Liver (tissue), 9 donors: Measurements from ENCODE around the gene PSME3IP1. TPM values are rescaled to one million over a fixed set of nuclear protein-coding genes. Genes with fewer than 3 reads are reported as not detected.

Source experiments
- DNase-seq: peaks from one replicate; pipeline ENCODE4 v3.0.0-alpha.2; 2017; ENCODE audit warnings: low spot score
- H3K27ac ChIP-seq, 2 donors: one replicate each; pipeline ENCODE4 v1.7.0; 2013; ENCODE audit warnings: inconsistent platforms in 2 of 2, low read length in 2 of 2, control low read depth in 1 of 2, low read depth in 1 of 2, mild to moderate bottlenecking in 1 of 2
- H3K27me3 ChIP-seq, 4 donors: one replicate each; pipeline versions ENCODE4 v1.6.1 to v1.7.0; 2013; ENCODE audit warnings: low read length in 3 of 4, inconsistent platforms in 1 of 4, mild to moderate bottlenecking in 1 of 4, moderate library complexity in 1 of 4; ENCODE audit not compliant: control insufficient read depth in 4 of 4, insufficient read depth in 4 of 4
- H3K36me3 ChIP-seq, 4 donors: one replicate each; pipeline versions ENCODE4 v1.6.1 to v1.7.0; 2013; ENCODE audit warnings: low read length in 3 of 4, mild to moderate bottlenecking in 3 of 4, low read depth in 1 of 4, moderate library complexity in 1 of 4; ENCODE audit not compliant: control insufficient read depth in 4 of 4, insufficient read depth in 3 of 4
- H3K4me1 ChIP-seq, 4 donors: one replicate each; pipeline versions ENCODE4 v1.6.1 to v1.7.0; 2013; ENCODE audit warnings: low read length in 3 of 4, mild to moderate bottlenecking in 3 of 4, moderate library complexity in 1 of 4; ENCODE audit not compliant: control insufficient read depth in 4 of 4, insufficient read depth in 4 of 4
- H3K4me3 ChIP-seq, 3 donors: one replicate each; pipeline versions ENCODE4 v1.6.1 to v1.7.0; 2013; ENCODE audit warnings: low read length in 3 of 3, control low read depth in 1 of 3, low read depth in 1 of 3, mild to moderate bottlenecking in 1 of 3
- H3K9ac ChIP-seq, 2 donors: one replicate each; pipeline ENCODE4 v1.7.0; 2013; ENCODE audit warnings: low read length in 2 of 2, mild to moderate bottlenecking in 2 of 2, moderate library complexity in 2 of 2, control low read depth in 1 of 2, low read depth in 1 of 2
- H3K9me3 ChIP-seq, 4 donors: one replicate each; pipeline versions ENCODE4 v1.6.1 to v1.7.0; 2013; ENCODE audit warnings: low read length in 3 of 4; ENCODE audit not compliant: control insufficient read depth in 4 of 4
- JUND ChIP-seq, 2 donors: IDR thresholded peaks; 2 replicates each; pipeline ENCODE4 v1.6.1; 2016; ENCODE audit warnings: antibody characterized with exemption in 2 of 2
- TAF1 ChIP-seq: conservative IDR thresholded peaks from 2 replicates; pipeline ENCODE4 v1.6.1; 2016; ENCODE audit warnings: antibody characterized with exemption, mild to moderate bottlenecking
- WGBS: extraction: QIAGEN DNeasy Blood & Tissue Kit; methylation state at CpG from one replicate; pipeline ENCODE4 v1.1.7; 2013; 5-methylcytosine and 5-hydroxymethylcytosine counted together
- polyA plus RNA-seq, 2 donors: library from polyadenylated mRNA; stranded (reverse) in 1 of 2; unstranded in 1 of 2; fragments of 200-250 nt in 1 of 2; fragments of >200 nt in 1 of 2; fragmentation: Nextera tagmentation in 1 of 2; extraction: Ambion mirVana in 1 of 2; gene quantifications; one replicate each; pipeline versions ENCODE4 v1.2.1 to v1.2.3, GENCODE V29; 2013 to 2015
- total RNA-seq, 2 donors: library from RNA; depleted of rRNA; stranded (reverse); fragments of >200 nt; gene quantifications; one replicate each; pipeline ENCODE4 v1.2.3, GENCODE V29; 2014
- TF ChIP-seq, protein P1 (sequence below): IDR thresholded peaks from 2 replicates; pipeline ENCODE4 v1.6.1; 2016; ENCODE audit warnings: antibody characterized with exemption, mild to moderate bottlenecking
- TF ChIP-seq, protein P2 (sequence below): IDR thresholded peaks from 2 replicates; pipeline ENCODE4 v1.6.1; 2016; ENCODE audit warnings: antibody characterized with exemption
- donor health status: healthy.
- donor health status: healthy.
- donor health status: healthy.
- donor health status: healthy.
- donor health status: healthy.

PSME3IP1 gene
- total and polyA plus RNA-seq, 4 donors, result 25.0 to 34.7 (median 25.8) TPM

DNA sequence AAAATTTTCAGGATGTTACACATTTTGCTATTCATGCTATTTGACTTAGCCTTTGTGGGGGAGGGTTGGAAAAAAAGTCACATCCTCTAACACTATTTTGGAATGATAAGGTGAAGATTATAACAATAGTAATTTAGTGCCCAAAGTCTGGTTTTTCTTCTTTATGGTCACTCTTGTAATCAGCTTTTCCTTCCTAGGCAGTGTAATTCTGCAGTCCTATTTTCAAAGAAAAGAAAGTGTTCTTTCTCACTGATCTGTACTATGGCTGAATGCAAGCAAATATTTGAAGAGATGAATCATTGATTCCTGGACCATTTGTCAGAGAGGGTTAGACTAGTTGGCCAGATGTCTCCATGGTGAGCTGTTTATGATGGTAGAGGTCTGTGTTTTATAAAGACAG, 8.7 kb upstream of the PSME3IP1 start (continued):
- TF ChIP-seq, protein P1, sequence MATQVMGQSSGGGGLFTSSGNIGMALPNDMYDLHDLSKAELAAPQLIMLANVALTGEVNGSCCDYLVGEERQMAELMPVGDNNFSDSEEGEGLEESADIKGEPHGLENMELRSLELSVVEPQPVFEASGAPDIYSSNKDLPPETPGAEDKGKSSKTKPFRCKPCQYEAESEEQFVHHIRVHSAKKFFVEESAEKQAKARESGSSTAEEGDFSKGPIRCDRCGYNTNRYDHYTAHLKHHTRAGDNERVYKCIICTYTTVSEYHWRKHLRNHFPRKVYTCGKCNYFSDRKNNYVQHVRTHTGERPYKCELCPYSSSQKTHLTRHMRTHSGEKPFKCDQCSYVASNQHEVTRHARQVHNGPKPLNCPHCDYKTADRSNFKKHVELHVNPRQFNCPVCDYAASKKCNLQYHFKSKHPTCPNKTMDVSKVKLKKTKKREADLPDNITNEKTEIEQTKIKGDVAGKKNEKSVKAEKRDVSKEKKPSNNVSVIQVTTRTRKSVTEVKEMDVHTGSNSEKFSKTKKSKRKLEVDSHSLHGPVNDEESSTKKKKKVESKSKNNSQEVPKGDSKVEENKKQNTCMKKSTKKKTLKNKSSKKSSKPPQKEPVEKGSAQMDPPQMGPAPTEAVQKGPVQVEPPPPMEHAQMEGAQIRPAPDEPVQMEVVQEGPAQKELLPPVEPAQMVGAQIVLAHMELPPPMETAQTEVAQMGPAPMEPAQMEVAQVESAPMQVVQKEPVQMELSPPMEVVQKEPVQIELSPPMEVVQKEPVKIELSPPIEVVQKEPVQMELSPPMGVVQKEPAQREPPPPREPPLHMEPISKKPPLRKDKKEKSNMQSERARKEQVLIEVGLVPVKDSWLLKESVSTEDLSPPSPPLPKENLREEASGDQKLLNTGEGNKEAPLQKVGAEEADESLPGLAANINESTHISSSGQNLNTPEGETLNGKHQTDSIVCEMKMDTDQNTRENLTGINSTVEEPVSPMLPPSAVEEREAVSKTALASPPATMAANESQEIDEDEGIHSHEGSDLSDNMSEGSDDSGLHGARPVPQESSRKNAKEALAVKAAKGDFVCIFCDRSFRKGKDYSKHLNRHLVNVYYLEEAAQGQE, result no peak
- TF ChIP-seq JUND (IDR thresholded peaks at IDR 0.05), result peak in 1 of 2 donors; percentile 96

DNA sequence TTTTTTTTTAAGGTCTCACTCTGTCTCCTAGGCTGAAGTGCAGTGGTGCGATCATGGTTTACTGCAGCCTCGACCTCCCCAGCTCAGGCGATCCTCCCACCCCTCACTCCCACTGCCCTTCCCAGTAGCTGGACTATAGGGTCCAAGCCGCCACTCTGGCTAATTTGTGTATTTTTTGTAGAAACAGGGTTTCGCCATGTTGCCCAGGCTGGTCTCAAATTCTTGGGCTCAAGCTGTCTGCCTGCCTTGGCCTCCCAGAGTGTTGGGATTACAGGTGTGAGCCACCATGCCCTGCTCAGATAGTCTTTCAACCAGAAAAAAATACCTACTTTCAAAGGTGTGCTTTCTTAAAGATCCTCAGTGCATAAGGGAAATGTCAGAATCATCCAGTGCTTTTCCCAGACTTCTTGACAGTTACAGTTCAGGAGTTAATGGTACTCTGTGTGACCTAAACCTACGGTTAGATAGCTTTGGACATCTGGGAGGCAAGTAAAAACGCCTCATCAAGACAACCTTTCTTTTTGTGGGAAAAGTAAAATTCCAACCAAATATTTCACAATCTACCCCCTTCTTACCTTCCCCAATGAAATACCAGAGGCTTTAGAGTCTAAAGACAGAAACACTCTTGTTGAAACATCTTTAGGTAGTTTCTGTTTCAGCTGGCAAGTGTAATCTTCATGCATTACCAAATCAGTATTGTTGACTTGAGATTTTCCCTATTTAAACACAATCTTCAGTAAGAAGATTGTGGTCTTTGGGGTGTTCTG, 7.1 kb upstream of the PSME3IP1 start:
- no peak overlapping the region for H3K9ac ChIP-seq
- H3K27ac ChIP-seq, result peak overlapping the region in 1 of 2 donors; percentile 18

DNA sequence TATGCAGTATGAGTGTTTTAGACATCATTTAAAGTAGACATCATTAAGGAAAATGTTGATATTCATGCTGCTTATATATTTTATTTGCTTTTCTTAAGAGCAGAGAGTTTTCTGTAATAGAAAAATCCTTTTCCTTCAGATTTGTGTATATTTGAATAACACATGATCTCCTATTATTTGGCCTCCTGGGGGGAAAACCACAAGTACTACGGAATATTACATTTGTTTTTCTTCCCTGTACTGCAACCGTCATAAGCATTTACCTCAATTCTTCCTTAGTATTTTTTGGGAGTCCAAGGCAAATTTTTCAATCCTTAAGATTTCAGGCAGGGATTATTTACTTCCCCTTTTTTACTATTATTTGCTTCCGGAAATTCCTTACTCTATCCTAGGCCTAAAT, 6.3 kb upstream of the PSME3IP1 start:
- no peaks in the 10 kb centered on the region for H3K27me3 ChIP-seq
- WGBS, result 94% methylated on average over 3 of the region's 3 CpGs
- no peak overlapping the region for H3K9ac ChIP-seq
- H3K27ac ChIP-seq, result no peak overlapping the region
- no peaks in the 10 kb centered on the region for H3K9me3 ChIP-seq
- DNase-seq, result no peak
- H3K4me1 ChIP-seq, result peaks cover 13 to 38% (median 15%) of the 10 kb centered on the region in 4 donors
- no peaks in the 10 kb centered on the region for H3K36me3 ChIP-seq
- no peak overlapping the region for H3K4me3 ChIP-seq
- no peak for TF ChIP-seq TAF1

More for the DNA sequence above, 7.1 kb upstream of the PSME3IP1 start:
- TF ChIP-seq, protein P1, result no peak
- TF ChIP-seq, protein P2, sequence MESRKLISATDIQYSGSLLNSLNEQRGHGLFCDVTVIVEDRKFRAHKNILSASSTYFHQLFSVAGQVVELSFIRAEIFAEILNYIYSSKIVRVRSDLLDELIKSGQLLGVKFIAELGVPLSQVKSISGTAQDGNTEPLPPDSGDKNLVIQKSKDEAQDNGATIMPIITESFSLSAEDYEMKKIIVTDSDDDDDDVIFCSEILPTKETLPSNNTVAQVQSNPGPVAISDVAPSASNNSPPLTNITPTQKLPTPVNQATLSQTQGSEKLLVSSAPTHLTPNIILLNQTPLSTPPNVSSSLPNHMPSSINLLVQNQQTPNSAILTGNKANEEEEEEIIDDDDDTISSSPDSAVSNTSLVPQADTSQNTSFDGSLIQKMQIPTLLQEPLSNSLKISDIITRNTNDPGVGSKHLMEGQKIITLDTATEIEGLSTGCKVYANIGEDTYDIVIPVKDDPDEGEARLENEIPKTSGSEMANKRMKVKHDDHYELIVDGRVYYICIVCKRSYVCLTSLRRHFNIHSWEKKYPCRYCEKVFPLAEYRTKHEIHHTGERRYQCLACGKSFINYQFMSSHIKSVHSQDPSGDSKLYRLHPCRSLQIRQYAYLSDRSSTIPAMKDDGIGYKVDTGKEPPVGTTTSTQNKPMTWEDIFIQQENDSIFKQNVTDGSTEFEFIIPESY, result no peak
- 78% methylated on average over 7 of the region's 7 CpGs for WGBS
- H3K4me1 ChIP-seq, result peaks cover 9 to 31% (median 11%) of the 10 kb centered on the region in 4 donors
- no peaks in the 10 kb centered on the region for H3K36me3 ChIP-seq
- no peaks in the 10 kb centered on the region for H3K27me3 ChIP-seq
- DNase-seq, result no peak
- H3K9me3 ChIP-seq, result no peaks in the 10 kb centered on the region
- no peak overlapping the region for H3K4me3 ChIP-seq
